ENCODE measurements around the gene ELK3. TPM values are rescaled to one million over a fixed set of nuclear protein-coding genes. Genes with fewer than 3 reads are reported as not detected.

The ELK3 gene
- total RNA-seq, 2 donors from 2014 or later = 17.1 to 18.1 TPM

- WGBS, 2 experiments (ENCODE audit: insufficient coverage in 1 of 2, insufficient read length in 1 of 2) = 50 to 64% methylated on average over 4 to 8 of the region's 8 CpGs
- H3K27ac Mint-ChIP-seq = peak overlapping the region; percentile 55
- H3K4me1 Mint-ChIP-seq = peaks cover 8% of the 10 kb centered on the region
These were observed 64.2 kb downstream of the ELK3 start for GRCh38 chr12:96258104-96258961.

GRCh38 chr12:96260231-96260630, 66.1 kb downstream of the ELK3 start:
- Mint-ChIP-seq H3K36me3 (ENCODE audit: low read depth) (peaks cover 36% of the 10 kb centered on the region), H3K27ac (no peak overlapping the region), H3K9me3 (no peaks in the 10 kb centered on the region), H3K27me3 (ENCODE audit: insufficient read depth) (no peaks in the 10 kb centered on the region), H3K4me3 (no peak overlapping the region), H3K4me1 (peaks cover 19% of the 10 kb centered on the region)
- H3K9ac ChIP-seq (ENCODE audit: extremely low read depth, low read length, poor library complexity, severe bottlenecking) = no peak overlapping the region
- 95% methylated on average over 2 of the region's 2 CpGs; no CpG with 5 or more reads in 1 of the 2 experiments for WGBS, 2 experiments (ENCODE audit: insufficient coverage in 1 of 2, insufficient read length in 1 of 2)
- peaks cover 48% of the 10 kb centered on the region for H3K36me3 ChIP-seq (ENCODE audit: control insufficient read depth, insufficient read depth, low read length)
- H3K4me3 ChIP-seq (ENCODE audit: low read length) = no peak overlapping the region
- DNase-seq = no peak
- H3K27me3 ChIP-seq (ENCODE audit: control insufficient read depth, insufficient read depth, low read length, poor library complexity, severe bottlenecking) = no peaks in the 10 kb centered on the region
- H3K27ac ChIP-seq (ENCODE audit: low read depth, low read length) = no peak overlapping the region
- no peak for TF ChIP-seq CTCF (conservative IDR thresholded peaks at IDR 0.05)
- H3K4me1 ChIP-seq (ENCODE audit: control insufficient read depth, insufficient read depth, low read length) = peaks cover 9% of the 10 kb centered on the region
- no peaks in the 10 kb centered on the region for H3K9me3 ChIP-seq (ENCODE audit: control insufficient read depth, low read length)

More at GRCh38 chr12:96258104-96258961, 64.2 kb downstream of the ELK3 start:
- H3K4me3 Mint-ChIP-seq = no peak overlapping the region
- Histone ChIP-seq H3K9me3 (ENCODE audit: control insufficient read depth, low read length) (no peaks in the 10 kb centered on the region), H3K27ac (ENCODE audit: low read depth, low read length) (peak overlapping the region; percentile 42), H3K9ac (ENCODE audit: extremely low read depth, low read length, poor library complexity, severe bottlenecking) (no peak overlapping the region), H3K36me3 (ENCODE audit: control insufficient read depth, insufficient read depth, low read length) (peaks cover 52% of the 10 kb centered on the region), H3K4me1 (ENCODE audit: control insufficient read depth, insufficient read depth, low read length) (peaks cover 9% of the 10 kb centered on the region), H3K4me3 (ENCODE audit: low read length) (no peak overlapping the region), H3K27me3 (ENCODE audit: control insufficient read depth, insufficient read depth, low read length, poor library complexity, severe bottlenecking) (no peaks in the 10 kb centered on the region)
- no peaks in the 10 kb centered on the region for H3K9me3 Mint-ChIP-seq
- DNase-seq = peak; percentile 74
- TF ChIP-seq CTCF (conservative IDR thresholded peaks at IDR 0.05) = no peak
- H3K27me3 Mint-ChIP-seq (ENCODE audit: insufficient read depth) = no peaks in the 10 kb centered on the region
- peaks cover 33% of the 10 kb centered on the region for H3K36me3 Mint-ChIP-seq (ENCODE audit: low read depth)

- no peaks in the 10 kb centered on the region for H3K27me3 ChIP-seq (ENCODE audit: control insufficient read depth, insufficient read depth, low read length, poor library complexity, severe bottlenecking)
- peaks cover 48% of the 10 kb centered on the region for H3K36me3 ChIP-seq (ENCODE audit: control insufficient read depth, insufficient read depth, low read length)
- H3K4me1 Mint-ChIP-seq = peaks cover 19% of the 10 kb centered on the region
- H3K36me3 Mint-ChIP-seq (ENCODE audit: low read depth) = peaks cover 36% of the 10 kb centered on the region
- no peak for TF ChIP-seq CTCF (conservative IDR thresholded peaks at IDR 0.05)
- H3K4me3 Mint-ChIP-seq = no peak overlapping the region
- H3K27ac ChIP-seq (ENCODE audit: low read depth, low read length) = no peak overlapping the region
- no peaks in the 10 kb centered on the region for H3K9me3 ChIP-seq (ENCODE audit: control insufficient read depth, low read length)
- no peaks in the 10 kb centered on the region for H3K27me3 Mint-ChIP-seq (ENCODE audit: insufficient read depth)
- H3K27ac Mint-ChIP-seq = no peak overlapping the region
- DNase-seq = no peak
- WGBS, 2 experiments (ENCODE audit: insufficient coverage in 1 of 2, insufficient read length in 1 of 2) = 96 to 97% methylated on average over 3 of the region's 3 CpGs
- no peak overlapping the region for H3K9ac ChIP-seq (ENCODE audit: extremely low read depth, low read length, poor library complexity, severe bottlenecking)
- peaks cover 9% of the 10 kb centered on the region for H3K4me1 ChIP-seq (ENCODE audit: control insufficient read depth, insufficient read depth, low read length)
- no peak overlapping the region for H3K4me3 ChIP-seq (ENCODE audit: low read length)
- no peaks in the 10 kb centered on the region for H3K9me3 Mint-ChIP-seq
These were observed 66.5 kb downstream of the ELK3 start for GRCh38 chr12:96260644-96261043.

All from endodermal cell (in vitro differentiated cells).